OCI-LY3 (cell line): Measurements from ENCODE around the gene GJB2.

Experiments used
- EZH2phosphoT487 ChIP-seq: fragments of 200-600 bp; shearing (Covaris generic); IDR thresholded peaks from 2 replicates; pipeline ENCODE4 v1.6.1; 2018; ENCODE audit warnings: antibody characterized with exemption, mixed run types, low read depth
- TF ChIP-seq, protein P1 (sequence below): fragments of 200-600, 300-600 bp; sonication (generic); IDR thresholded peaks from 2 replicates; pipeline ENCODE4 v1.5.1; 2014; ENCODE audit warnings: antibody characterized with exemption, low read length, low read depth

DNA sequence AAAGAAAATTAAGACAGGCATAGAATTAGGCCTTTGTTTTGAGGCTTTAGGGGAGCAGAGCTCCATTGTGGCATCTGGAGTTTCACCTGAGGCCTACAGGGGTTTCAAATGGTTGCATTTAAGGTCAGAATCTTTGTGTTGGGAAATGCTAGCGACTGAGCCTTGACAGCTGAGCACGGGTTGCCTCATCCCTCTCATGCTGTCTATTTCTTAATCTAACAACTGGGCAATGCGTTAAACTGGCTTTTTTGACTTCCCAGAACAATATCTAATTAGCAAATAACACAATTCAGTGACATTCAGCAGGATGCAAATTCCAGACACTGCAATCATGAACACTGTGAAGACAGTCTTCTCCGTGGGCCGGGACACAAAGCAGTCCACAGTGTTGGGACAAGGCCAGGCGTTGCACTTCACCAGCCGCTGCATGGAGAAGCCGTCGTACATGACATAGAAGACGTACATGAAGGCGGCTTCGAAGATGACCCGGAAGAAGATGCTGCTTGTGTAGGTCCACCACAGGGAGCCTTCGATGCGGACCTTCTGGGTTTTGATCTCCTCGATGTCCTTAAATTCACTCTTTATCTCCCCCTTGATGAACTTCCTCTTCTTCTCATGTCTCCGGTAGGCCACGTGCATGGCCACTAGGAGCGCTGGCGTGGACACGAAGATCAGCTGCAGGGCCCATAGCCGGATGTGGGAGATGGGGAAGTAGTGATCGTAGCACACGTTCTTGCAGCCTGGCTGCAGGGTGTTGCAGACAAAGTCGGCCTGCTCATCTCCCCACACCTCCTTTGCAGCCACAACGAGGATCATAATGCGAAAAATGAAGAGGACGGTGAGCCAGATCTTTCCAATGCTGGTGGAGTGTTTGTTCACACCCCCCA lies 3.8 kb downstream of the GJB2 start:
- TF ChIP-seq, protein P1, sequence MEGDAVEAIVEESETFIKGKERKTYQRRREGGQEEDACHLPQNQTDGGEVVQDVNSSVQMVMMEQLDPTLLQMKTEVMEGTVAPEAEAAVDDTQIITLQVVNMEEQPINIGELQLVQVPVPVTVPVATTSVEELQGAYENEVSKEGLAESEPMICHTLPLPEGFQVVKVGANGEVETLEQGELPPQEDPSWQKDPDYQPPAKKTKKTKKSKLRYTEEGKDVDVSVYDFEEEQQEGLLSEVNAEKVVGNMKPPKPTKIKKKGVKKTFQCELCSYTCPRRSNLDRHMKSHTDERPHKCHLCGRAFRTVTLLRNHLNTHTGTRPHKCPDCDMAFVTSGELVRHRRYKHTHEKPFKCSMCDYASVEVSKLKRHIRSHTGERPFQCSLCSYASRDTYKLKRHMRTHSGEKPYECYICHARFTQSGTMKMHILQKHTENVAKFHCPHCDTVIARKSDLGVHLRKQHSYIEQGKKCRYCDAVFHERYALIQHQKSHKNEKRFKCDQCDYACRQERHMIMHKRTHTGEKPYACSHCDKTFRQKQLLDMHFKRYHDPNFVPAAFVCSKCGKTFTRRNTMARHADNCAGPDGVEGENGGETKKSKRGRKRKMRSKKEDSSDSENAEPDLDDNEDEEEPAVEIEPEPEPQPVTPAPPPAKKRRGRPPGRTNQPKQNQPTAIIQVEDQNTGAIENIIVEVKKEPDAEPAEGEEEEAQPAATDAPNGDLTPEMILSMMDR: peak; percentile 14; the same call in 1 of the 2 replicates
- TF ChIP-seq EZH2phosphoT487: no peak
